Breast epithelium (tissue), 4 donors: ENCODE data around the gene PDCD1LG2. TPM values are rescaled to one million over a fixed set of nuclear protein-coding genes. Genes with fewer than 3 reads are reported as not detected.
"Not testable (repeated sequence)": the region's sequence is repeated elsewhere in the genome, so short reads cannot be mapped to it uniquely, and the experiment has no call there.

Experiments
- DNase-seq, 2 donors: peaks; one replicate each; pipeline ENCODE4 v3.0.0-alpha.2; 2019; ENCODE audit warnings: low spot score in 2 of 2
- H3K27ac ChIP-seq, 2 donors: fragments of 200-600 bp; sonication (generic) in 1 of 2; one replicate each; pipeline ENCODE4 v1.5.1; 2016 to 2019; ENCODE audit warnings: mild to moderate bottlenecking in 1 of 2
- H3K27me3 ChIP-seq, 2 donors: fragments of 200-600 bp; sonication (generic) in 1 of 2; one replicate each; pipeline versions ENCODE4 v1.5.1 to v1.6.0; 2017 to 2019; ENCODE audit warnings: control low read depth in 1 of 2, mild to moderate bottlenecking in 1 of 2
- H3K36me3 ChIP-seq: fragments of 200-600 bp; one replicate; pipeline ENCODE4 v1.5.1; 2019
- H3K4me1 ChIP-seq, 2 donors: fragments of 200-600 bp; sonication (generic); one replicate each; pipeline ENCODE4 v1.5.1; 2016 to 2019; ENCODE audit warnings: control low read depth in 1 of 2
- H3K4me3 ChIP-seq, 3 donors: fragments of 200-600 bp; sonication (generic); 1 replicate in 2 of 3; 2 replicates in 1 of 3; pipeline ENCODE4 v1.5.1; 2016 to 2019; ENCODE audit warnings: mild to moderate bottlenecking in 3 of 3, moderate library complexity in 2 of 3
- H3K9me3 ChIP-seq, 2 donors: fragments of 200-600 bp; sonication (generic) in 1 of 2; one replicate each; pipeline ENCODE4 v1.5.1; 2016 to 2019; ENCODE audit warnings: control low read depth in 1 of 2
- CTCF ChIP-seq, 3 donors: fragments of 450-650 bp; IDR thresholded peaks; one replicate each; pipeline ENCODE4 v1.5.1; 2016 to 2017; ENCODE audit warnings: antibody characterized with exemption in 3 of 3, mild to moderate bottlenecking in 3 of 3, moderate library complexity in 3 of 3
- POLR2A ChIP-seq: fragments of 450-650 bp; IDR thresholded peaks from one replicate; pipeline ENCODE4 v1.6.1; 2016; ENCODE audit warnings: antibody characterized with exemption, mild to moderate bottlenecking, moderate library complexity
- POLR2AphosphoS5 ChIP-seq, 3 donors: sonication (generic); formaldehyde crosslinking; IDR thresholded peaks; one replicate each; pipeline ENCODE4 v1.6.1; 2017; ENCODE audit warnings: antibody characterized with exemption in 3 of 3
- intact Hi-C: fragments of 100-400 bp; cut with DNase I; formaldehyde crosslinking; loops from one replicate; pipeline ENCODE4 v1.15.1; 2023; ENCODE audit warnings: low total_unique reads
- total RNA-seq, 3 donors: library from RNA; depleted of rRNA; stranded (reverse); fragments of >200 nt; gene quantifications; one replicate each; pipeline ENCODE4 v1.1.0, GENCODE V29; 2016

The PDCD1LG2 gene
- total RNA-seq, 3 donors from 2014 or later = 1.6 to 8.0 (median 3.3) TPM

GRCh38 chr9:5470122-5470521, 40.2 kb upstream of the PDCD1LG2 start:
- intact Hi-C loops = no loop called here
- Histone ChIP-seq H3K27me3 (no peaks in the 10 kb centered on the region), H3K27ac (no peak overlapping the region), H3K36me3 (no peaks in the 10 kb centered on the region), H3K9me3 (no peaks in the 10 kb centered on the region), H3K4me1 (no peaks in the 10 kb centered on the region), H3K4me3 (no peak overlapping the region)
- no peak for DNase-seq
- TF ChIP-seq POLR2A = no peak
- no peak for TF ChIP-seq POLR2AphosphoS5 (IDR thresholded peaks at IDR 0.05)
- TF ChIP-seq CTCF (IDR thresholded peaks at IDR 0.05) = no peak

GRCh38 chr9:5470816-5471215, 39.5 kb upstream of the PDCD1LG2 start:
- no peak for DNase-seq
- no peaks in the 10 kb centered on the region for H3K4me1 ChIP-seq
- intact Hi-C loops = no loop called here
- H3K27me3 ChIP-seq = no peaks in the 10 kb centered on the region
- H3K27ac ChIP-seq = no peak overlapping the region
- H3K9me3 ChIP-seq = no peaks in the 10 kb centered on the region
- H3K36me3 ChIP-seq = no peaks in the 10 kb centered on the region
- TF ChIP-seq POLR2A = no peak
- no peak for TF ChIP-seq CTCF (IDR thresholded peaks at IDR 0.05)
- TF ChIP-seq POLR2AphosphoS5 (IDR thresholded peaks at IDR 0.05) = no peak
- no peak overlapping the region for H3K4me3 ChIP-seq

GRCh38 chr9:5475611-5476010, 34.7 kb upstream of the PDCD1LG2 start:
- DNase-seq, H3K9me3 ChIP-seq, H3K27me3 ChIP-seq, H3K4me3 ChIP-seq, intact Hi-C loops, H3K4me1 ChIP-seq, H3K27ac ChIP-seq, H3K36me3 ChIP-seq: not testable (repeated sequence)

GRCh38 chr9:5478206-5478605, 32.1 kb upstream of the PDCD1LG2 start:
- no peak for TF ChIP-seq CTCF (IDR thresholded peaks at IDR 0.05)
- no peak for TF ChIP-seq POLR2A
- TF ChIP-seq POLR2AphosphoS5 (IDR thresholded peaks at IDR 0.05) = no peak
- no peaks in the 10 kb centered on the region for H3K4me1 ChIP-seq
- DNase-seq = no peak
- H3K27me3 ChIP-seq = no peaks in the 10 kb centered on the region
- no peak overlapping the region for H3K4me3 ChIP-seq
- H3K36me3 ChIP-seq = no peaks in the 10 kb centered on the region
- H3K27ac ChIP-seq = no peak overlapping the region
- intact Hi-C loops = no loop called here
- H3K9me3 ChIP-seq = peaks cover 0 to 3% of the 10 kb centered on the region in 2 donors

- DNase-seq = no peak
- Histone ChIP-seq H3K9me3 (peaks cover 0 to 3% of the 10 kb centered on the region in 2 donors), H3K36me3 (no peaks in the 10 kb centered on the region), H3K27ac (no peak overlapping the region), H3K27me3 (no peaks in the 10 kb centered on the region), H3K4me1 (no peaks in the 10 kb centered on the region), H3K4me3 (no peak overlapping the region)
- no peak for TF ChIP-seq CTCF (IDR thresholded peaks at IDR 0.05)
- intact Hi-C loops = no loop called here
These were observed 30.2 kb upstream of the PDCD1LG2 start for GRCh38 chr9:5479994-5480694.

GRCh38 chr9:5480919-5481318, 29.4 kb upstream of the PDCD1LG2 start:
- no peak overlapping the region for H3K4me3 ChIP-seq
- no peaks in the 10 kb centered on the region for H3K4me1 ChIP-seq
- peaks cover 0 to 3% of the 10 kb centered on the region in 2 donors for H3K9me3 ChIP-seq
- H3K27ac ChIP-seq = no peak overlapping the region
- no peak for TF ChIP-seq CTCF (IDR thresholded peaks at IDR 0.05)
- no peak for TF ChIP-seq POLR2AphosphoS5 (IDR thresholded peaks at IDR 0.05)
- no peak for TF ChIP-seq POLR2A
- H3K36me3 ChIP-seq = no peaks in the 10 kb centered on the region
- DNase-seq = no peak
- no peaks in the 10 kb centered on the region for H3K27me3 ChIP-seq
- intact Hi-C loops = no loop called here
